OCI-M2 (cell line): ENCODE measurements around the gene CFD.
"Not testable (repeated sequence)": the region's sequence is repeated elsewhere in the genome, so short reads cannot be mapped to it uniquely, and the experiment has no call there.

Experiments
- DNase-seq: peaks from one replicate; lab custom pipeline; 2025; ENCODE audit not compliant: unreplicated experiment; lab: John Stamatoyannopoulos, UW

CFD gene

DNA sequence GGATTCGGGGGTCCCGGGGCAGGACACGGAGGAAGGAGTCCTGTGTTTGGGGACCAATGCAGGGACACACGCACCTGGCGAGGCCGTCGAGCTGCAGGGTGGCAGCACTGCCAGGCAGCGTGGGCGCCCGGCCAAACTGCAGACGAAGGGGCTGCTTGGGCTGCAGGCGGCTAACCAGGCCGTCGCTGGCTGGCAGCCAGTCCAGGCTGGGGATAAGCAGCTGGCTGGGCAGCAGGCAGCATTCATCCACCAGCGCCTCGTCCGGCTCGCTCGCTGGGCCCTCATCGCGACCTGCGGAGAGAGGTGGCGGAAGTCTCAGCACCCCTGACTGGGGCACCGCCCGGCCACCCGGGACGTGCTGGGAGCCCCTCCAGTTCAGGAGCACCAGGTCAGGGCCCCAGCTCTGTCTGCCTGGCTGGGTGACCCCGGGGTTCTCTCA lies 11.5 kb downstream of the CFD start:
- no peak for DNase-seq

GRCh38 chr19:871446-872265 lies 12.2 kb downstream of the CFD start:
- no peak for DNase-seq

DNA sequence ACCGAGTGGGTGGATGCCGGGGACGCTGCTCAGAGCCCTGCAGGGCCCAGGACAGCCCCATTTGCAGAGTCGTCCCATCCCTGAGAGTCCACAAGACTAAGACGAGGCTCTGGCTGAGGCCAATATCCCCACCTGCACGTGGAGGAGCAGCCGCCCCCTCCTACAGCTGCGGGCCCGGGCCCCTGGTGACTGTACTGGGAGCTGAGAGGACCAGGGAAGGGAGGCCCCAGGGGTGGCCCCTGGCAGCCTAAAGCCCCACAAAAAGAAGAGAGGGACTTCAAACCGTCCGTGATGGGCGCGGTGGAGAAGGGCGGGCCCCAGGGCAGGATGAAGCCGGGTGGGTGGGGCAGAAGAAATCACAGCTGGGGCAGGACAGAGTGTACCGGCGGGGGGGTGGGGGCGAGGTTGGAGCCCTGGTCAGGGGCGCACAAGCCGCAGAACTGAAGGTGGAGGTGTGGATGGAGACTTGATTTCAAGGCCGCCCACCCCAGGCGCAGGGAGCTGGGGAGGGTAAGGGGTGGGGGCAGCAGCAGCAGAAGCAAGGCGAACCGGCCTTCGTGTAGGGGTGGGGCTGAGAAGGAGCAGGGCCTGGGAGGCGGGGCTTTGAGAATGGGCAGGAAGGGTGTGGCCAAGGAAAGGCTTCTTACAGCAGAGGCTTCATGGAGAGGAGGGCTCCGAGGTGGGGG lies 12.9 kb downstream of the CFD start:
- DNase-seq = no peak

DNA sequence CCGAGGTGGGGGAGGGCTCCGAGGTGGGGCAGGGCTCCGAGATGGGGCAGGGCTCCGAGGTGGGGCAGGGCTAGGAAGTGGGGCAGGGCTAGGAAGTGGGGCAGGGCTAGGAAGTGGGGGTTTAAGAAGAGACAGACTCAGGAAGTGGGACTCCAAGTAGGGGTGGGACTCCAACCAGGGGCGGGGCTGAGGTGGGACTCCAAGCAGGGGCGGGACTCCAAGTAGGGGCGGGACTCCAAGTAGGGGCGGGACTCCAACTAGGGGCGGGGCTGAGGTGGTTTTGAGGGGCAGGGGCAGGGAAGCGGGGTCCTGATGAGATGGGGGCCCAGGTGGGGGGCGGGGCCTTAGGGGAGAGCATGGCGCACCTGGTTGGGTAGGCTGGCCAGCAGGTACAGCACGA lies 13.6 kb downstream of the CFD start:
- no peak for DNase-seq

DNA sequence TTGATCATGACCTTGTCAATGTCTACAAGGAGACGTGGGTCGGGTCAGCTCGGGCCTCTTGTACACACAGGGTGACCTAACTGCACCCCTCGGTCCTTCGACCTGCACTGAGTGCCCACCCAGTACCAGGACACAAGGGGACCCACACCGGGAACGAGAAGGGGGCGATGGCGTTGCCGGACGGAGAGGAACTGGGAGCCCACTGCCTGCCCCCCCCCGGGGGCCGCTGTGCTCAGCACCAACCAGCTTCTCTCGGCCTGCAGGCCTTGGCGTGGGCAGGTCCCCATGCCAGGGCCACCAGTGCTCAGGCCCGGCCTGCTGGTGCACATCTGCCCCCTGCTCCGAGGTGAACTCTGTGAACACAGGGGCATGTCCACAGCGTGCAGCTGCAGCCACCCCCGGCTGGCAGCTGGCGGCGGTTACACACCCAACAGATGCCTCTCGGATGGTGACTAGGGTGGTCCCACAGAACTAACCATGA lies 14.1 kb downstream of the CFD start:
- no peak for DNase-seq

- DNase-seq = no peak
Observed at GRCh38 chr19:875265-875879, 15.9 kb downstream of the CFD start.

DNA sequence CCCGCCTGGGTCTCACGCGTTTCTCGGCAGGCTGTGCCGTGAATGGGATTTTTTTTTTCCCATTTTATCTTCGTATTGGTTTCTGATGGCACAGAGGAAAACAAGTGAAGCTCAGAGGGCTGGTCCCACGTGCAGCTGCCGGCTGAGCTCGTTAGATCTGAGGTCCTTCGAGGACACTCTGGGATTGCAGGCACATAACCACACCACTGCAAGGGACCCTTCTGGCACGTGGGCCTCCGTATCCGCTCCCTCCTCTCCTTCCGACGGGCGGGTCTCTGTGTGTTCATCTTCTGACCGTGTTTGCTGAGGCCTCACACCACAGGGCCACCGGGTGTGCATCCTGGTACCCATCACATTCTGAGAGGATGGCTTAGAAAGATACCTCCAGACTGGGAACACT lies 16.6 kb downstream of the CFD start:
- DNase-seq = no peak

DNA sequence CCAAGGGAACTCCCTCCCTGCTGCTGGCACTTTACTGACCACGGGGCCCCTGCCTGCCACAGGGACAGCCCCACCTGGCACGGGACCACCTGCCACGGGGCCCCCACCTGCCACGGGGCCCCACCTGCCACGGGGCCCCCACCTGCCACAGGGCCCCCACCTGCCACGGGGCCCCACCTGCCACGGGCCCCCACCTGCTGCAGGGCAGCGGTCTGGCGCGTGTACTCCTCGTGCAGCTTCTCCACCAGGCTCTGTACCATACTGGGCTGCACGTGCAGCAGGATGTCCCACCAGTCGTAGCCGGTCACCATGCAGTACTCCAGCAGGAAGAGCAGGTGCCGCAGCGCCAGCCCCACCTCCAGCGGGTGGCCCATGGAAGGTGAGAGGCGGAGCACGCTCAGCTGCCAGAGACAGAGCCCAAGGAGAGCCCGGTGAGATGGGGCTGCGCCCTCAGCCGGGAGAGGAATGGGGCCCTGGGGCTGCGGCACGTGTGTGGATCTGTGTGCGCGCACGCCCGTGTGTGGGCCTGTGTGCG lies 17.4 kb downstream of the CFD start:
- no peak for DNase-seq

DNA sequence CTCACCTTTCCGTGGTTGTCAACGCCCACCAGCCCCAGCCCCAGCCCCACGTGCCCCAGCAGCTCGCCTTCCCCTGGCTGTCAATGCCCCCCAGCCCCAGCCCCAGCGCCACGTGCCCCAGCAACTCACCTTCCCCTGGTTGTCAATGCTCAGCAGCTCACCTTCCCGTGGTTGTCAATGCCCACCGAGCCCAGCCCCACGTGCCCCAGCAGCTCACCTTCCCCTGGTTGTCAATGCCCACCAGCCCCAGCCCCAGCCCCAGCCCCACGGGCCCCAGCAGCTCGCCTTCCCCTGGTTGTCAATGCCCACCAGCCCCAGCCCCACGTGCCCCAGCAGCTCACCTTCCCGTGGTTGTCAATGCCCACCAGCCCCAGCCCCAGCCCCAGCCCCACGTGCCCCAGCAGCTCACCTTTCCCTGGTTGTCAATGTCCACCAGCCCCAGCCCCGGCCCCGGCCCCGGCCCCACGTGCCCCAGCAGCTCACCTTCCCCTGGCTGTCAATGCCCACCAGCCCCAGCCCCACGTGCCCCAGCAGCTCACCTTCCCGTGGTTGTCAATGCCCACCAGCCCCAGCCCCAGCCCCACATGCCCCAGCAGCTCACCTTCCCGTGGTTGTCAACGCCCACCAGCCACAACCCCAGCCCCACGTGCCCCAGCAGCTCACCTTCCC lies 18.7 kb downstream of the CFD start:
- not testable (repeated sequence) for DNase-seq

GRCh38 chr19:878751-879561 lies 19.5 kb downstream of the CFD start:
- DNase-seq = not testable (repeated sequence)

- no peak for DNase-seq
Observed at GRCh38 chr19:879711-880438, 20.4 kb downstream of the CFD start.

DNA sequence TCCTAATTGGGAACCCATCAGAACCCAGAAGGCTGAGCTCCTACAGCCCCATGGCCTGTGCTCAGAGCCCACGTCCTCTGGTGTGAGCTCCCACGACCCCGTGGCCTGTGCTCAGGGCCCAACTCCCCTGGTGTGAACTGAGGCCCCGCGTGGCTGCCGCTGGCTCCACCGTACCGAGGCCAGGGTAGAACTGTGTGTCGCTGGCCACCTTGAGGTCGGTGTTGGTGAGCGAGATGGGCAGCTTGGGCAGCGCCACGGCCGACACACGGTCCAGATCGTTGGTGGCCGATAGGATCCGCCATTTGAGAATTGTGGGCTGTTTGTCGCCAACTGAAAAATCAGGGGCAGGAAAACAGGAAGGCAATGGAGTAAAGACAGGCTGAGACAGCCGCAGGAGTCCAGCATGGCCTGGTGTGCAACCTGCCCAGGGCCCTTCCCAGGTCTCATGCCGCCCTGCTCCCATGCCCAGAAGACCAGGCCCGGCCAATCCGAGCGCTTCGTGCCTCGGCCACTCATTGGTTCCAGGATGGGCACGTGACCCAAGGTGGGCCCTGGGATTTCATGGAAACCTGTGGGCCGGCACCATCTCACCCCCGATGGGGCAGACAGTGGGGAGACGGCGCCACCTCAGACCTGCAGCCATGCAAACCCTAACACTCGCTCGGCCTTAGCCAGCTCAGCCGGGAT lies 22.1 kb downstream of the CFD start:
- no peak for DNase-seq

- no peak for DNase-seq
Observed at GRCh38 chr19:882871-883497, 23.5 kb downstream of the CFD start.

- no peak for DNase-seq
Observed at GRCh38 chr19:883661-884211, 24.3 kb downstream of the CFD start.

- no peak for DNase-seq
Observed at GRCh38 chr19:884420-885211, 25.2 kb downstream of the CFD start.

GRCh38 chr19:885536-886224 lies 26.2 kb downstream of the CFD start:
- no peak for DNase-seq

DNA sequence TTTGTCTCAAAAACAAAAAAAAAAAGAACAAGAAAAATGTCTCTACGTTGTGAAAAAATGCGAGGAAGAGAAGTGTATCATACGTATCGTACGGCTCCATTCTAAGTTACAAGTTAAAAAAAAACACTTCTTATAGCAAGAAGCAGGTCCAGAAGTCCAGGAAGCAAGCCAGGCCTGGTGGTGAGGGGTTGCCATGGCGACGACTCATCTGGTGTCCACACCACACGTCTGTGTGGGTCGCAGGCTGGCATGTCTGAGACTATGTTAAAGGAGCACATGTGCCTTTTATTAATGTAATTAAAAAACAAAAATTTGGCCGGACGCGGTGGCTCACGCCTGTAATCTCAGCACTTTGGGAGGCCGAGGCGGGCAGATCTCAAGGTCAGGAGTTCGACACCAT lies 27.6 kb downstream of the CFD start:
- no peak for DNase-seq
